Loucy (cell line): ENCODE measurements around the gene MYCBP.
A peak's percentile ranks its signal among the peaks of the same experiment; 100 is the strongest.
"Not testable (repeated sequence)": the region's sequence is repeated elsewhere in the genome, so short reads cannot be mapped to it uniquely, and the experiment has no call there.

ENCODE experiments used
- H2AFZ ChIP-seq: fragments of 200-600 bp; sonication (generic); 2 replicates; pipeline ENCODE4 v1.6.0; 2016; ENCODE audit warnings: antibody characterized with exemption, mild to moderate bottlenecking, low read length, moderate library complexity
- H3F3A ChIP-seq: fragments of 200-600 bp; 2 replicates; pipeline ENCODE4 v1.6.0; 2016; ENCODE audit warnings: antibody characterized with exemption, low read depth, mild to moderate bottlenecking
- H3K27me3 ChIP-seq: fragments of 200-600 bp; sonication (generic); 2 replicates; pipeline ENCODE4 v1.6.1; 2014; ENCODE audit warnings: low read length, mild to moderate bottlenecking; ENCODE audit not compliant: insufficient read depth, poor library complexity, severe bottlenecking
- H3K36me3 ChIP-seq: fragments of 200-600 bp; sonication (generic); 2 replicates; pipeline ENCODE4 v1.6.1; 2016; ENCODE audit warnings: low read length; ENCODE audit not compliant: insufficient read depth
- H3K4me1 ChIP-seq: fragments of 200-600 bp; sonication (generic); 2 replicates; pipeline ENCODE4 v1.5.1; 2014; ENCODE audit warnings: low read length, mild to moderate bottlenecking; ENCODE audit not compliant: insufficient read depth, poor library complexity, severe bottlenecking
- H3K4me2 ChIP-seq: fragments of 200-600 bp; sonication (generic); 2 replicates; pipeline ENCODE4 v1.6.0; 2014; ENCODE audit warnings: antibody characterized with exemption, low read length, low read depth, mild to moderate bottlenecking; ENCODE audit not compliant: poor library complexity, severe bottlenecking
- H3K4me3 ChIP-seq: fragments of 200-600 bp; sonication (generic); 2 replicates; pipeline ENCODE4 v1.5.1; 2014; ENCODE audit warnings: low read length, mild to moderate bottlenecking, mixed read lengths; ENCODE audit not compliant: poor library complexity, severe bottlenecking
- H3K79me2 ChIP-seq: fragments of 200-600 bp; sonication (generic); 2 replicates; pipeline ENCODE4 v1.6.1; 2014; ENCODE audit warnings: low read length; ENCODE audit not compliant: insufficient read depth
- H3K9ac ChIP-seq: fragments of 200-600 bp; sonication (generic); 2 replicates; pipeline ENCODE4 v1.6.0; 2014; ENCODE audit warnings: mild to moderate bottlenecking, low read depth, low read length, moderate library complexity; ENCODE audit not compliant: poor library complexity, severe bottlenecking
- H3K9me2 ChIP-seq: fragments of 200-600 bp; sonication (generic); replicated peaks from 2 replicates; pipeline ENCODE4 v1.6.1; 2016; ENCODE audit warnings: low read depth, low read length, mixed read lengths
- H3K9me3 ChIP-seq: fragments of 200-600 bp; sonication (generic); 2 replicates; pipeline ENCODE4 v1.6.1; 2014; ENCODE audit warnings: mild to moderate bottlenecking, antibody characterized with exemption, low read length, low read depth; ENCODE audit not compliant: insufficient read depth
- H4K20me1 ChIP-seq: fragments of 200-600 bp; sonication (generic); 2 replicates; pipeline ENCODE4 v1.6.0; 2014; ENCODE audit warnings: antibody characterized with exemption, low read length, mild to moderate bottlenecking; ENCODE audit not compliant: insufficient read depth, poor library complexity, severe bottlenecking
- EZH2phosphoT487 ChIP-seq: fragments of 200-600 bp; IDR thresholded peaks from 2 replicates; pipeline ENCODE4 v1.6.1; 2018; ENCODE audit warnings: antibody characterized with exemption, mild to moderate bottlenecking, moderate library complexity, borderline replicate concordance
- TF ChIP-seq, protein P1 (sequence below): fragments of 200-600 bp; sonication (generic); conservative IDR thresholded peaks from 2 replicates; pipeline ENCODE4 v1.5.1; 2014; ENCODE audit warnings: mild to moderate bottlenecking, antibody characterized with exemption, low read length

MYCBP gene

DNA sequence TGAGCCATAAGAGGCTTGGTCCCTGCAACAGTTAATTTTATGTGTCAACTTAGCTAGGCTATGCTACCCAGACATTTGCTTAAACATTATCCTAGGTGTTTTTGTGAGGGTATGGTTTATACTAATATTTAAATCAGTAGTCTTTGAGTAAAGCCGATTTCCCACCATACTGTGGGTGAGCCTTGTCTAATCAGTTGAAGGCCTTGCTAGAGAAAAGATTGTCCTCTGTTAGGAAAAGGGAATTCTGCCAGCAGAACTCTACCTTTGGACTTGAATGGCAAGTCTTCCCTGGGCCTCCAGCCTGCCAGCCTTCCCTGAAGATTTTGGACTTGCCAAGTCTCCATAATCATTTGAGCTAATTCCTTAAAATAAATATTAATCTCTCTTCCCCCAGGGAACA is 44.6 kb upstream of the MYCBP start:
- Histone ChIP-seq H3K4me2 (no peak overlapping the region), H3K4me3 (no peak overlapping the region), H3K9me3 (no peaks in the 10 kb centered on the region), H3K79me2 (no peaks in the 10 kb centered on the region), H3F3A (no peaks in the 10 kb centered on the region), H4K20me1 (no peaks in the 10 kb centered on the region), H3K4me1 (no peaks in the 10 kb centered on the region), H3K9me2 (no peaks in the 10 kb centered on the region), H2AFZ (0 out of 2 replicates have a peak overlapping the region, but pooled peaks have one; percentile 61), H3K27me3 (no peaks in the 10 kb centered on the region), H3K9ac (no peak overlapping the region), H3K36me3 (no peaks in the 10 kb centered on the region)
- TF ChIP-seq, protein P1, sequence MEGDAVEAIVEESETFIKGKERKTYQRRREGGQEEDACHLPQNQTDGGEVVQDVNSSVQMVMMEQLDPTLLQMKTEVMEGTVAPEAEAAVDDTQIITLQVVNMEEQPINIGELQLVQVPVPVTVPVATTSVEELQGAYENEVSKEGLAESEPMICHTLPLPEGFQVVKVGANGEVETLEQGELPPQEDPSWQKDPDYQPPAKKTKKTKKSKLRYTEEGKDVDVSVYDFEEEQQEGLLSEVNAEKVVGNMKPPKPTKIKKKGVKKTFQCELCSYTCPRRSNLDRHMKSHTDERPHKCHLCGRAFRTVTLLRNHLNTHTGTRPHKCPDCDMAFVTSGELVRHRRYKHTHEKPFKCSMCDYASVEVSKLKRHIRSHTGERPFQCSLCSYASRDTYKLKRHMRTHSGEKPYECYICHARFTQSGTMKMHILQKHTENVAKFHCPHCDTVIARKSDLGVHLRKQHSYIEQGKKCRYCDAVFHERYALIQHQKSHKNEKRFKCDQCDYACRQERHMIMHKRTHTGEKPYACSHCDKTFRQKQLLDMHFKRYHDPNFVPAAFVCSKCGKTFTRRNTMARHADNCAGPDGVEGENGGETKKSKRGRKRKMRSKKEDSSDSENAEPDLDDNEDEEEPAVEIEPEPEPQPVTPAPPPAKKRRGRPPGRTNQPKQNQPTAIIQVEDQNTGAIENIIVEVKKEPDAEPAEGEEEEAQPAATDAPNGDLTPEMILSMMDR: no peak
- TF ChIP-seq EZH2phosphoT487: no peak

DNA sequence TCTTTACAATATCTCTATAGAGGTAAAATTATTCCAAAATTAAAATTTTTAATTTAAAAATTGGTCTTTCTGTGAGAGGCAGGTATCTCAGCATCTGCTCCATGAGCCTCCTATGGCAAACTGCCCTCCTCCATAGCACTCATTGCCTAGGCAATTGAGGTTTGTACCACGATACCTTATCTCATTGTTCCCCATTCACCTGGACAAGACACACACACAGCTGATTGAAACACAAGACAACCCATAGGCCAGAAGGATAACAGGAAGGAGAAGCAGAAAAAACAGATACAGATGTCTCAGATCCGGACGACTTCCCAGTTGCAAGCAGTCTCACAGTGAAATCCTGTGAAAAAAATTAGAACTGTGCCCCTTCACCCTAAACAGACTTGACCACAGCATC is 44.2 kb upstream of the MYCBP start:
- H2AFZ ChIP-seq: no peak overlapping the region
- H3K9me3 ChIP-seq: no peaks in the 10 kb centered on the region
- H4K20me1 ChIP-seq: no peaks in the 10 kb centered on the region
- H3K4me3 ChIP-seq: no peak overlapping the region
- no peak overlapping the region for H3K4me2 ChIP-seq
- no peak overlapping the region for H3K9ac ChIP-seq
- no peaks in the 10 kb centered on the region for H3F3A ChIP-seq
- no peaks in the 10 kb centered on the region for H3K36me3 ChIP-seq
- H3K4me1 ChIP-seq: no peaks in the 10 kb centered on the region
- no peaks in the 10 kb centered on the region for H3K79me2 ChIP-seq
- H3K27me3 ChIP-seq: no peaks in the 10 kb centered on the region
- no peak for TF ChIP-seq EZH2phosphoT487
- TF ChIP-seq, protein P1: no peak
- H3K9me2 ChIP-seq: no peaks in the 10 kb centered on the region

DNA sequence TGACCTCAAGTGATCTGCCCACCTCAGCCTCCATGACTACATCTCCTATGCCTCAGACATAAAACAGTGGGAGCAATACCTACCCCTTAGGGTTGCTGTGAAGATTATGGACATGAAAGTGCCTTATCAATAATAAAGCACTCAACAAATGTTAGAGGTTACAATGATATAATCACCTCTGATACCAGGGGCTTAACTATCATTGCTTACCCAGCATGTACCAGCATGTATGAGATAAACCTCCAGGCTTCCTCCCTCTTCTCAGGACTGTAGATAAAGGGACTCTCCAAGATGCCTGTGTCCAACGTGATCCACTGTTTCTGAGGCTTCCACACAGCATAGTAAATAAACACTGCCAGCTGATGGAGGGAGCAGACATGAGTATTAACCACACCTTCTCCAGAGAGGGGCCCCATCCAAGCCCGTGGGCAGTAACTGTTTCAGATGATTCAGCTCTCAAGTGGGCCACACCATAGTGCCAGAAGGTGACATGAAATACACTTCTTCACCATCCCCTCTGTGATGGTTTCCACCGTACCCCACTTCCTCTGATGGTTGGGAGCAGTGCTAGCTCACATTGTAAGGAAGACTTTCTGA is 42.3 kb upstream of the MYCBP start:
- no peaks in the 10 kb centered on the region for H3K9me3 ChIP-seq
- no peaks in the 10 kb centered on the region for H3K9me2 ChIP-seq
- no peaks in the 10 kb centered on the region for H4K20me1 ChIP-seq
- no peaks in the 10 kb centered on the region for H3F3A ChIP-seq
- H3K4me3 ChIP-seq: no peak overlapping the region
- H2AFZ ChIP-seq: no peak overlapping the region
- H3K27me3 ChIP-seq: no peaks in the 10 kb centered on the region
- H3K36me3 ChIP-seq: no peaks in the 10 kb centered on the region
- TF ChIP-seq EZH2phosphoT487: no peak
- TF ChIP-seq, protein P1: no peak
- no peaks in the 10 kb centered on the region for H3K79me2 ChIP-seq
- H3K4me1 ChIP-seq: no peaks in the 10 kb centered on the region
- H3K9ac ChIP-seq: no peak overlapping the region
- H3K4me2 ChIP-seq: no peak overlapping the region

DNA sequence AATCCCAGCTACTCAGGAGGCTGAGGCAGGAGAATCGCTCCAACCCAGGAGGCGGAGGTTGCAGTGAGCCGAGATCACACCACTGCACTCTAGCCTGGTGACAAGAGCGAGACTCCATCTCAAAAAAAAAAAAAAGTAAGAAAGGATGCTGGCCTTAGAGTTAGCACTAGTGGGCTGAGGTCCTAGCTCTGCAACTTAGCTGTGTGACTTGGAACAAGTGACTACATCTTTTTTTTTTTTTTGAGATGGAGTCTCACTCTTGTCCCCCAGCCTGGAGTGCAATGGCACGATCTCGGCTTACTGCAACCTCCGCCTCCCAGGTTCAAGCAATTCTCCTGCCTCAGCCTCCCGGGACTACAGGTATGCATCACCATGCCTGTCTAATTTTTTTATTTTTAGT is 41.8 kb upstream of the MYCBP start:
- H3K9ac ChIP-seq, H3K27me3 ChIP-seq, H3K9me3 ChIP-seq, H4K20me1 ChIP-seq, H3K9me2 ChIP-seq, H3K4me3 ChIP-seq, H3K4me2 ChIP-seq, H2AFZ ChIP-seq, H3F3A ChIP-seq, H3K79me2 ChIP-seq, H3K4me1 ChIP-seq, H3K36me3 ChIP-seq: not testable (repeated sequence)
